ENCODE results near the gene MGMT. TPM values are rescaled to one million over a fixed set of nuclear protein-coding genes. Genes with fewer than 3 reads are reported as not detected.

Gene MGMT
- total RNA-seq, 1 experiment from 2014 or later, result 11.5 TPM

DNA sequence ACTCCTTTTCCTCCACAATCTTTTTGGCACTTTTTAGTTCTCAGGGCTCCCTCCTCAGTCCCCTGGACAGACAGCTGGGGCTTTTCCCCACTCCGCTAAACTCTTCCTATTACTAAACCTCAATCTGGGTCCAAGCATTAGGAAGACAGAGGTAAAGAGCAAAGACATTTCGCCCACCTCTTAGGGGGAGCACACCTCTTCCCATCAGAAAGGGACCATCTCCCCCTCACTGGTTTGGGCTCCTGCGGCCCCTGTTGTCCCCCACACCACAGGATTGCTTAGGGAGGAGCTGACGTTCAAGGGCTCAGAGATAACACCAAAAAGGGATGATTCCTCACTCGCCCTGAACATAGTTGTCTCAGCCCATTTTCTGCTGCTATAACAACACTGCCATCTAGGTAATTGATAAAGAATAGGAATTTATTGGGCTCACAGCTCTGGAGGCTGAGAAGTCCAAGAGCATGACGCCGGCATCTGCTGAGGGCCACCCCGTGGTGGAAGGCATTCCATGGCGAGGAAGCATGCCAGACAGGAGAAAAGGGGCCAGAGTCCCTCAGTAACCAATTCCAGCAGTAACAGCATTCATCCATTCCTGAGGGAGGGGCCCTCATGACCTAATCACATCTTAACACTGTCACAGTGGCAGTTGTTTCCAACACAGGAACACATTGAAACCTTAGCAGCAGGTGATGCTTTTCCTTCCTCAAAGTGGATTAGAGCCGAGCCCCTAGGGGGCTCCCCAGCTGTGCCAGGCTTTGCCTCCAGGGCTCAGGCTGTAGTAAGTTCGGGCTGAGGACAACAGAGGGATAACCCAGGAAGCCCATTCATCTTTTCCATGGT lies 287.4 kb downstream of the MGMT start:
- Histone ChIP-seq H4K20me1 (ENCODE audit: insufficient read depth) (no peaks in the 10 kb centered on the region), H3K79me2 (ENCODE audit: insufficient read depth, low read length) (no peaks in the 10 kb centered on the region), H3K27me3 (ENCODE audit: insufficient read depth, low read length) (no peaks in the 10 kb centered on the region), H3K4me3 (replicated peaks in 1 of 2; ENCODE audit: low read depth in 1 of 2, low read length in 2 of 2) (no peak overlapping the region), H3K27ac (ENCODE audit: low read depth, low read length) (no peak overlapping the region), H3K4me2 (ENCODE audit: low read length) (no peak overlapping the region), H2AFZ (ENCODE audit: low read depth, low read length, poor library complexity, severe bottlenecking) (no peak overlapping the region), H3K9ac (ENCODE audit: low read length) (no peak overlapping the region), H3K9me2 (ENCODE audit: insufficient read depth) (no peaks in the 10 kb centered on the region), H3K4me1 (ENCODE audit: control insufficient read depth in 1 of 2, insufficient read depth in 2 of 2, low read length in 2 of 2) (no peaks in the 10 kb centered on the region), H3K9me3 (ENCODE audit: control insufficient read depth in 1 of 2, insufficient read depth in 1 of 2, low read depth in 1 of 2, low read length in 2 of 2) (no peaks in the 10 kb centered on the region), H3K36me3 (ENCODE audit: control insufficient read depth in 1 of 2, insufficient read depth in 2 of 2, low read length in 2 of 2) (no peaks in the 10 kb centered on the region)
- intact Hi-C loops (cut with micrococcal nuclease), result no loop called here
- DNase-seq (ENCODE audit: low read depth, low spot score) (no peak), ATAC-seq (no peak)
- POLR2A ChIA-PET, result no interaction called here
- RAD21 ChIA-PET (ENCODE audit: low non-redundant PET in 1 of 2, low total read pairs in 2 of 2, uncharacterized antibody in 2 of 2, unreplicated experiment in 2 of 2), result no interaction called here
- no peak for TF ChIP-seq ATF3 (IDR thresholded peaks at IDR 0.05)
- no peak for TF ChIP-seq EZH2phosphoT487 (IDR thresholded peaks at IDR 0.05; ENCODE audit: borderline replicate concordance)
- TF ChIP-seq ZFX (IDR thresholded peaks at IDR 0.05), result no peak
- TF ChIP-seq SIN3A (IDR thresholded peaks at IDR 0.05; ENCODE audit: low read depth), result no peak
- no peak for TF ChIP-seq JUND (IDR thresholded peaks at IDR 0.05)
- no peak for TF ChIP-seq ZBTB33 (IDR thresholded peaks at IDR 0.05; ENCODE audit: extremely low read depth, insufficient replicate concordance, low read length)
- TF ChIP-seq SRF (IDR thresholded peaks at IDR 0.05; ENCODE audit: low read depth), result no peak
- no peak for TF ChIP-seq MAX (IDR thresholded peaks at IDR 0.05)
- TF ChIP-seq EZH2 (IDR thresholded peaks at IDR 0.05), result no peak
- no peak for TF ChIP-seq FOSL1 (IDR thresholded peaks at IDR 0.05; ENCODE audit: low read depth)
- no peak for TF ChIP-seq TCF7L2 (IDR thresholded peaks at IDR 0.05; ENCODE audit: borderline replicate concordance, extremely low read depth, insufficient read depth, insufficient read length)
- TF ChIP-seq RAD21 (IDR thresholded peaks at IDR 0.05; ENCODE audit: low read depth), result no peak
- no peak for TF ChIP-seq CBX3 (IDR thresholded peaks at IDR 0.05; ENCODE audit: low read depth)
- no TSS peak for BruUV-seq (replicated peaks)
- CTCF ChIA-PET, result no interaction called here
